Adipocyte (in vitro differentiated cells): ENCODE measurements around the gene NAV2.

ENCODE experiments used
- DNase-seq: peaks from one replicate; pipeline ENCODE4 v3.0.0-alpha.2; 2015; ENCODE audit warnings: low read depth
- H3K27me3 ChIP-seq: replicated peaks from 2 replicates; pipeline ENCODE4 v1.7.0; 2013; ENCODE audit warnings: mild to moderate bottlenecking, low read length, moderate library complexity; ENCODE audit not compliant: control insufficient read depth, insufficient read depth
- H3K36me3 ChIP-seq: 2 replicates; pipeline ENCODE4 v1.7.0; 2013; ENCODE audit warnings: low read length, mild to moderate bottlenecking, moderate library complexity; ENCODE audit not compliant: control insufficient read depth, insufficient read depth, severe bottlenecking
- H3K4me1 ChIP-seq: 2 replicates; pipeline ENCODE4 v1.7.0; 2013; ENCODE audit warnings: mild to moderate bottlenecking, low read length, moderate library complexity; ENCODE audit not compliant: control insufficient read depth, insufficient read depth
- H3K4me3 ChIP-seq: 2 replicates; pipeline ENCODE4 v1.7.0; 2013; ENCODE audit warnings: mild to moderate bottlenecking, low read length, moderate library complexity
- H3K9ac ChIP-seq: 2 replicates; pipeline ENCODE4 v1.7.0; 2013; ENCODE audit warnings: mild to moderate bottlenecking, low read length, moderate library complexity
- H3K9me3 ChIP-seq: 2 replicates; pipeline ENCODE4 v1.7.0; 2013; ENCODE audit warnings: mild to moderate bottlenecking, low read length, moderate library complexity; ENCODE audit not compliant: control insufficient read depth

Gene NAV2

DNA sequence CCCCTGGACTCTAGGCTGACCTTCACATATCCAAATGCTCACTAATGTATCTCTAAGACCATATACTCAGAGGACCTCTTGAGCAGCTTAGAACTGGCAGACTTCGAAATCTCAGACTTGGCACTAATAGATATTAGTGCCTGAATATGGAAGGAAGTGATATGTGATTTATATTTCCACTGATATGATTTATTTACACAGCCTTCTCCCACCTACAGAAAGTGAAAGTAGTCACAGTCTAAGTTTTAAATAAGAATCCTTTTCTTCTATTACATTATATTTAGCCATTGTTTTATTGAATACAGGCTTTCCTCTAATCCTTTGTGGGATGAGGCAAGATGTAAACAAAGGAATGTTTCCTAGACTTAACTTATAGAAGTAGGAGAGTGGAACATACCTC, 6.7 kb upstream of the NAV2 start:
- H3K36me3 ChIP-seq: no peaks in the 10 kb centered on the region
- H3K9me3 ChIP-seq: no peaks in the 10 kb centered on the region
- peaks cover 33% of the 10 kb centered on the region for H3K4me1 ChIP-seq
- H3K27me3 ChIP-seq: no peaks in the 10 kb centered on the region
- H3K9ac ChIP-seq: no peak overlapping the region
- no peak overlapping the region for H3K4me3 ChIP-seq
- peak; percentile 47 for DNase-seq

DNA sequence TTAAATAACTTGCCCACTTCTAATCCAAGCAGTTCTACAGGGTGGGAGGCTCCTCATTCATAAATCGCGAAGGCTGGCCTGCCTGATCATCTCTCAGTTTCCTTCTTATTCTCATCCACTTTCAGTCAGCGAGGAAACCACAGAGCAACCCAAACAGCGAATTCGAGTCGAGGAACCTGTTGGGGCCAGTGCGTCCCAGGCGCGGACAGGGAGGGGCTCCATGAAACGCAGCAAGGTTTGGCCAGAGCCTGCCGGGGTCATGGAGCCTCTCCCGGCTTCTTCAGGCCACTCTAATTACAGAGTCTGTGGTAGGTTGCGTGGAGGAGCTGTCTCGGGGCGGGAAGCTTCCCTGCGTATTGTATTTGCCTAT, 741 bp upstream of the NAV2 start:
- Histone ChIP-seq H3K36me3 (no peaks in the 10 kb centered on the region), H3K27me3 (no peaks in the 10 kb centered on the region), H3K9ac (peak overlapping the region; percentile 87), H3K4me1 (peaks cover 39% of the 10 kb centered on the region), H3K4me3 (peak overlapping the region; percentile 93), H3K9me3 (no peaks in the 10 kb centered on the region)
- DNase-seq: no peak

DNA sequence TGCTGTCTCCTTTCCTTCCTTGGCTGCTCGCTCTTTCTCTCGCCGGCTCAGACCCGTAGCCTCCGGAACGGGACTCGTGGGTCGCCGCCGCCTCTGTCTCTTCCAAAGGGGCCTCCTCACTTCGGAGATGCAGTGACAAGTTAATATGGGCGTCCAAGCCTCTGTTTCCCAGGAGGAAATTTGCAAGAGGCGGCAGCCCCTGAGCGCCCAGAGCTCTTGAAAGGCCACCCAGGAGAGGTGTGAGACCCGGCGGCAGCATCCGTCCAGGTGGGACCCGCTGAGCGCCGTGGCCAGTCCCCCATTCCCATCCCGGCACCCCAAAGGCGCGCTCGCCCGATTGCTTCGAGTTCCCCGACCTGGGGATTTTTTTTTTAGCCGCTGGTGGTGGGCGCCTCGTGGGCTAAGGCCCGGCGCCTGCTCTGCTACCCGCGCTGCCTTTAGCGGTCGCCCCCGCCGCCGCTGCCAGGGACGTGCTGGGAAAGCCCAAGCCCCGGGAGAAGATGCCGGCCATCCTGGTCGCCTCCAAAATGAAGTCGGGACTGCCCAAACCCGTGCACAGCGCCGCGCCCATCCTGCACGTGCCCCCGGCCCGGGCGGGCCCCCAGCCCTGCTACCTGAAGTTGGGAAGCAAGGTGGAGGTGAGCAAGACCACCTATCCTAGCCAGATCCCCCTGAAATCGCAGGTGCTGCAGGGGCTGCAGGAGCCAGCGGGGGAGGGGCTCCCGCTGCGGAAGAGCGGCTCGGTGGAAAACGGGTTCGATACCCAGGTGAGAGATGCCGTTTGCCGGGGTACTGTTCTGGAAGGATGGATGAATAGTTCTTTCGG, 772 bp downstream of the NAV2 start:
- peaks cover 46% of the 10 kb centered on the region for H3K4me1 ChIP-seq
- DNase-seq: peak; percentile 47
- no peaks in the 10 kb centered on the region for H3K27me3 ChIP-seq
- peak overlapping the region; percentile 95 for H3K9ac ChIP-seq
- H3K4me3 ChIP-seq: peak overlapping the region; percentile 93
- H3K9me3 ChIP-seq: no peaks in the 10 kb centered on the region
- H3K36me3 ChIP-seq: no peaks in the 10 kb centered on the region

DNA sequence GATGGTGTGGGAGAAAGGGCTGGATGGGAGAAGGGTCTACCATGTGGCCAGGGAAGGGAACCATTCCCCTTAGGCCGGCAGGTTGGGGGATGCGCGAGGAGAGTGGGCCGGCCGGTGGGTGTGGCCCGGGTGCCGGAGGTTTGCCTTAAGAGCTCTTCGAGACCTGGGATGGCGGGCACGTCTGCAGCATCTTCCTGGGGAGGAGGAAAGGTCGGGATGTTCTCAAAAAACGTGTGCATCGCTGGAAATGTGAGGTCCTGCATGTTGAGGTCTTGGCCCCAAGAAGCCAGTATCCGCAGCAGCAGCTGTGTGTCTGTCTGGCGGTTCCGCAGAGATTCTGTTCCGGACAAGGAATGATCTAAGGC, 1.4 kb downstream of the NAV2 start:
- Histone ChIP-seq H3K36me3 (no peaks in the 10 kb centered on the region), H3K4me1 (peaks cover 46% of the 10 kb centered on the region), H3K9me3 (no peaks in the 10 kb centered on the region), H3K9ac (peak overlapping the region; percentile 95), H3K27me3 (no peaks in the 10 kb centered on the region), H3K4me3 (peak overlapping the region; percentile 93)
- DNase-seq: peak; percentile 45

DNA sequence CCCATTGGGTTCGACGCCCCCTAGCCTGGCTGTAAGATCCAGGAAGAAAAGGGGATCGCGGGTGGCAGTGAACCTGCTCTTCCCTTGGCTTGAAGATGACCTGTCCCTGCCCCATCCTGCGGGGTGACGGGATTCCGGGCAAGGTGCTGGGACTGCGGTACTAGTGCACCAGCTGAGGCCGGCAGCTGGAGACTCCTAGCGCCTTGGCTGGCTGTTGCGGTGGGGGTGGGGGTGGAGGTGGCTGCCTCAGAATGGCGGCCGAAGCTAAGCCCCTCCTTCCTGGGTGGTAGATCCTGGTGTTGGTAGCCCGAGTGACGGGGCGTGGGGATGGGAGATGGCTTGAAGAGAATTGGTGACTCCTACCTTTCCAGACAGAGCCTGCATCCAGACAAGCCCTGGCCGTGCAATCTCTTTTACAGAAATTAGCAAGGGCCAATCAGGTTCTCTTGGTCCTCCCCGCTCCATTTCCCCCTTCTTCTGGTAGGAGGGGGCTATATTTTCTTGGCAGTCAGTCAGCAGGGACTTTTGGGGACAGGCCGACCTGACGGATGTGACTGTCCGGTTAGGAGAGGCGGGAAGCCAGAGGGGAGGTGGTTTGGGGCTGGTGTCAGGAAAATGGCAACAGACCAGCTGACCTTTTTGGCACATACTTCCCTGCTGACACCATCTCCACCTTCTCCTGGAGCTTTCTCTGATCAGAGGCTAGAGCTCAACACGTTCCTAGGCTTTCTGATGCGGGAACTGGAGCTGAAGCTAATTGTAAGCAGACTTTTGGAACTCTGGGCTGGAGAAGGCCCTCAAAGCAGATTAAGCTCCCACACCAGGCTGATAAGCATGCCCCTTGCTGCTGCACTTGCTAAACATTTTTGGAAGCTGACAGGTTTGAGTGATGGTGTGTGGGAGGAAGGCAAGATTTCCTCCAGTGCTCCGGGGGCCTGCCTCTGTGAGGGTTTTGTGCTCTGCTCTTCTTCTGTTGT, 2.0 kb downstream of the NAV2 start:
- no peaks in the 10 kb centered on the region for H3K36me3 ChIP-seq
- peak overlapping the region; percentile 95 for H3K9ac ChIP-seq
- peak overlapping the region; percentile 93 for H3K4me3 ChIP-seq
- no peaks in the 10 kb centered on the region for H3K9me3 ChIP-seq
- peaks cover 46% of the 10 kb centered on the region for H3K4me1 ChIP-seq
- no peaks in the 10 kb centered on the region for H3K27me3 ChIP-seq
- peak; percentile 59 for DNase-seq

DNA sequence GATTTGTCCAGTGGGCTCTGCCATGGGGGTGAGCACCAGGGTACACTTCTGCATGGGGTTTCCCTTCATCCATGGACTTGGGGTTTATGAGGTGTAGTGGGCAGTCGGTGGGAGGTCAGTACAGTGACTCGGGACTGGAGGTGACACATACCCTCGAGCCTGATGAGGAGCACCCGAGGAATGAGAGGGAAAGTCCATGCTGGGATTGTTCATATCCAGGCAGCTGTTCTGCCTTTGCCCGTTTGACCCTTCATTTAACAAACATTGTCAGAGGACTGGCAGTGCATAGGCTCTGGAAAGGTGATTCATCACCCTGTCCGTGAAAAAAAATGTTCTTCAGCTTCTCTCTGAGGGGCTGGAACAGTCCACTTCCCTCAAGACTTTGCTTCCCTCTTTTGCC, 2.7 kb downstream of the NAV2 start:
- Histone ChIP-seq H3K4me3 (peak overlapping the region; percentile 93), H3K36me3 (no peaks in the 10 kb centered on the region), H3K9me3 (no peaks in the 10 kb centered on the region), H3K27me3 (no peaks in the 10 kb centered on the region), H3K4me1 (peaks cover 50% of the 10 kb centered on the region), H3K9ac (peak overlapping the region; percentile 95)
- peak; percentile 76 for DNase-seq

DNA sequence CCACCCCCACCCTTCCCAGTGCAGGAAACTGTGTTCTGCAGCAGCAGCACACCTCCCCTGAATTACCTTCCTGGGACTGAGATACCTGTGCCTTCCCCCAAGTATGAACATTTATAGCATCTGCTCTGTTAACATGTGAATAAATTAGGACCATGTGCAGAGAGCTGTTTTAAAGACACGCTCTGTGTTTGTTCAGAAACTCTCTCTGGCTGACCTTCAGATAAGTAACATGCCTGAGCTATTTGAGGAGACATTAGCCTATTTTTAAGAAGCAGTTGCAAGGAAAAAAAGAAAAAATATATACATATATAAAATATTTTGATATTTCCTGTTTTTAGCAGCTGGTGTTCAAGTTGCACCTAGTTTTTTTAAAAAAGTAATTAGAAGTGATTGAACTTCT, 5.4 kb downstream of the NAV2 start:
- H3K4me1 ChIP-seq: peaks cover 55% of the 10 kb centered on the region
- no peaks in the 10 kb centered on the region for H3K9me3 ChIP-seq
- H3K9ac ChIP-seq: no peak overlapping the region
- no peak for DNase-seq
- H3K27me3 ChIP-seq: no peaks in the 10 kb centered on the region
- H3K4me3 ChIP-seq: no peak overlapping the region
- H3K36me3 ChIP-seq: no peaks in the 10 kb centered on the region

DNA sequence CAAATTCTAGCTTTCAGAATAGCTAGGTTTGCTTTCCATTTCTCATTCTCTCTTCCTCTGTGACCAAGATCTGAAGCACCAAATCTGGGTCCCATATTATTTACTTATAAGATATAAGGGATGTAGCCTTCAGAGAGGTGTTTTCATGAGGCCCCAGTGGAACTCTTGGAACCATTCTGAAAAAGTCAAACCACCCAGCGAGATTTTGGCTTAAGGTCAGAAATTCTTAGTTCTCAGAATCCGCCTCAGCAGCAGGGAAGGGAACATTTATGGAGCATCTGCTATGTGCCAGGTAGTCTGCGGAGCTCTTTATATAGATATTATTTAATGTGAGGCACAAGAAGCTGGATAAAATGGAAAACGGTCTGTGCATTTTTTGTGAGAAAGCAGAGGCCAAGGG, 6.3 kb downstream of the NAV2 start:
- Histone ChIP-seq H3K4me1 (peaks cover 64% of the 10 kb centered on the region), H3K27me3 (no peaks in the 10 kb centered on the region), H3K9ac (no peak overlapping the region), H3K4me3 (no peak overlapping the region), H3K9me3 (no peaks in the 10 kb centered on the region), H3K36me3 (no peaks in the 10 kb centered on the region)
- DNase-seq: no peak

DNA sequence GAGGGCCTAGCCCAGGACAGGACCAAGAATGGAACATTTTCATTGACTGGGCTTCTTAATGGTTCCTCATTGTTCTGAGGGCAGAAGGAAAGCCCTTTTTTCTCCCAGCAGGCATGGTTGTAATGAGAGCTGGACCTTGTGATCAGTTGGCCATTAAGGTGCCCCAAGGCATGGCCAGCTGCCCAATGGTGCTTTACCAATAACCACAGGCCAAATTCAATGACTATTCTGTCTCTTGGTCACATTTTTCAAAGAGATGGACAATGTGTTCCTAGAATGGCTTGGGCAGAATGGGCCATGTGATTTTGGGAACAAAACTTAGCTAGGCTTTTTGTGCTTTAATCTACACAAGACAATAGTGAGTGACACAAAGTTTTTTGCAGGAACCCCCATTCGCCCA, 7.3 kb downstream of the NAV2 start:
- Histone ChIP-seq H3K4me1 (peaks cover 71% of the 10 kb centered on the region), H3K27me3 (no peaks in the 10 kb centered on the region), H3K36me3 (peaks cover 5% of the 10 kb centered on the region), H3K9me3 (no peaks in the 10 kb centered on the region), H3K4me3 (no peak overlapping the region), H3K9ac (no peak overlapping the region)
- no peak for DNase-seq

DNA sequence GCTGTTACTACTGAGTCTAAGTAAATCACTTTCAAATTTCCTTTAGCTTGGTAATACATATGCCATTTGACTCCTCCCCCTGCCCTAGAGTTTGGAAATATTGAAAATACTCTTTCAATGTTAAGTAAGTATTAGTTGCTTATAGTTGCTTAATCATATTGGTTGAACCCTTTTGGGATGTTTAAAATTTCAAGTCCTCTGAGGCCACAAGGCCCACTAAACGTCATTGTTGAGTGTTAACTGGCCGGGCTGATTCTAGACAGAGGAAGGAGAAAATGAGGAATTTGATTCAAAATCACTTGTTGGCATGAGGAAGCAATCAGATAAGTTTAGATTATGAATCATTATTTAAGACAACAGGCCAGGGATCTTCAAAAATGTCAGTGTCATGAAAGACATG, 8.5 kb downstream of the NAV2 start:
- H3K9me3 ChIP-seq: no peaks in the 10 kb centered on the region
- DNase-seq: no peak
- peaks cover 69% of the 10 kb centered on the region for H3K4me1 ChIP-seq
- H3K9ac ChIP-seq: no peak overlapping the region
- no peaks in the 10 kb centered on the region for H3K27me3 ChIP-seq
- no peak overlapping the region for H3K4me3 ChIP-seq
- H3K36me3 ChIP-seq: peaks cover 10% of the 10 kb centered on the region

DNA sequence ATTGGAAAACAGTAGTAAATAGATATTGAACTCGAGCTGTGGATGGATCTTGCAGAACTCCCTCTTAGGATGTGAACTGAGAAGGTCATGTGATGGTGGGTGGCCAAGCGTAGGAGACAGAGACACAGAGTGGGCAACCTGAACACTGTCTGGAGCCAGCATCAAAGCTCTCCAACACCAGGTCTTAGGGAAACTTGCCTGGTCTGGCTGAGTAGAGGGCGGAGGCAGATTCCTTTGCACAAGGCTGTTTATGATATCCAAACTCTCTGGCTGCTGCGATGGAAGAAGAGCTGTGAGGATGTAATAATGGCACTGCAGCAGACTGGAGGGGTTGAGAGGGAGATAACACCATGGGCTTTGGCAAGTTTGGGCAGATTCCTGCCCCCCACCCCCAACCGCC, 10.1 kb downstream of the NAV2 start:
- peaks cover 10% of the 10 kb centered on the region for H3K36me3 ChIP-seq
- H3K4me1 ChIP-seq: peaks cover 64% of the 10 kb centered on the region
- peak overlapping the region; percentile 39 for H3K9ac ChIP-seq
- no peak for DNase-seq
- H3K4me3 ChIP-seq: no peak overlapping the region
- H3K27me3 ChIP-seq: no peaks in the 10 kb centered on the region
- H3K9me3 ChIP-seq: no peaks in the 10 kb centered on the region
